Endothelial cell of umbilical vein (primary cell): Measurements from ENCODE around the gene CCNYL1. TPM values are rescaled to one million over a fixed set of nuclear protein-coding genes. Genes with fewer than 3 reads are reported as not detected.

Source experiments
- BruUV-seq: library from RNA; stranded (reverse); fragments of 400-500 nt; replicated peaks from 2 replicates; lab custom pipeline; 2021; lab: Mats Ljungman, UMichigan
- CTCF ChIA-PET: fragments of 300-600, 350-600 bp; sonication (Branson Sonifier 250); formaldehyde crosslinking; loops from one replicate; lab custom pipeline; 2021; ENCODE audit warnings: antibody characterized with exemption, inconsistent platforms; lab: Charles Lee
- POLR2A ChIA-PET: fragments of 300-600, 350-600 bp; sonication (Branson Sonifier 250); formaldehyde crosslinking; loops from one replicate; lab custom pipeline; 2021; ENCODE audit warnings: antibody characterized with exemption, inconsistent platforms; lab: Charles Lee
- DNase-seq: peaks from one replicate; pipeline ENCODE4 v3.0.0-alpha.2; 2011; ENCODE audit warnings: low read depth, low spot score
- FAIRE-seq: peaks from 2 replicates; lab custom pipeline; 2011; peaks lifted over from hg19 to GRCh38; lab: Jason Lieb, UNC
- H2AFZ ChIP-seq: 2 replicates; pipeline ENCODE4 v1.6.0; 2012; ENCODE audit warnings: low read depth, low read length, control low read depth, inconsistent platforms
- H3K27ac ChIP-seq: 2 replicates; pipeline ENCODE4 v1.5.1; 2011; ENCODE audit warnings: low read depth, mild to moderate bottlenecking, control low read depth, low read length, moderate library complexity; ENCODE audit not compliant: insufficient read depth
- H3K27me3 ChIP-seq, 2 experiments: 2 replicates each; pipeline versions ENCODE4 v1.6.0 to v1.6.1; 2011; ENCODE audit warnings: low read length in 2 of 2, mixed read lengths in 1 of 2; ENCODE audit not compliant: control insufficient read depth in 2 of 2, insufficient read depth in 2 of 2
- H3K36me3 ChIP-seq, 2 experiments: 2 replicates in 1 of 2; 3 replicates in 1 of 2; pipeline ENCODE4 v1.5.1; 2011; ENCODE audit warnings: low read length in 2 of 2, mild to moderate bottlenecking in 1 of 2, moderate library complexity in 1 of 2; ENCODE audit not compliant: control insufficient read depth in 2 of 2, insufficient read depth in 2 of 2; ENCODE audit errors: extremely low read depth in 1 of 2
- H3K4me1 ChIP-seq: 3 replicates; pipeline ENCODE4 v1.5.1; 2011; ENCODE audit warnings: mild to moderate bottlenecking, low read length; ENCODE audit not compliant: control insufficient read depth, insufficient read depth; ENCODE audit errors: extremely low read depth
- H3K4me2 ChIP-seq: 2 replicates; pipeline ENCODE4 v1.6.1; 2011; ENCODE audit warnings: low read length, control low read depth, mixed read lengths; ENCODE audit not compliant: insufficient read depth
- H3K4me3 ChIP-seq, 3 experiments: fragments of 200-600 bp in 1 of 3; sonication (generic), shearing (Covaris generic) in 1 of 3; replicated peaks in 1 of 3; 2 replicates each; pipeline ENCODE4 v1.5.1; 2011 to 2016; ENCODE audit warnings: control low read depth in 3 of 3, low read length in 3 of 3, mild to moderate bottlenecking in 2 of 3, inconsistent platforms in 1 of 3, low read depth in 1 of 3, moderate library complexity in 1 of 3; ENCODE audit not compliant: insufficient read depth in 1 of 3
- H3K79me2 ChIP-seq: 2 replicates; pipeline ENCODE4 v1.6.0; 2012; ENCODE audit warnings: low read length, inconsistent platforms; ENCODE audit not compliant: control insufficient read depth, insufficient read depth
- H3K9ac ChIP-seq: replicated peaks from 2 replicates; pipeline ENCODE3; 2011; ENCODE audit warnings: low read length, control low read depth; ENCODE audit not compliant: insufficient read depth; ENCODE audit errors: extremely low read depth
- H3K9me1 ChIP-seq: replicated peaks from 3 replicates; pipeline ENCODE4 v1.6.0; 2011; ENCODE audit warnings: mild to moderate bottlenecking, low read length; ENCODE audit not compliant: control insufficient read depth, insufficient read depth; ENCODE audit errors: extremely low read depth
- H3K9me3 ChIP-seq: replicated peaks from 2 replicates; pipeline ENCODE4 v1.5.1; 2012; ENCODE audit warnings: low read length, inconsistent platforms; ENCODE audit not compliant: control insufficient read depth, insufficient read depth
- H4K20me1 ChIP-seq: replicated peaks from 2 replicates; pipeline ENCODE3; 2011; ENCODE audit warnings: mild to moderate bottlenecking, low read length; ENCODE audit not compliant: control insufficient read depth, insufficient read depth; ENCODE audit errors: extremely low read depth
- CTCF ChIP-seq, 2 donors: IDR thresholded peaks; 1 replicate in 1 of 2; 2 replicates in 1 of 2; pipeline ENCODE4 v1.5.1; 2011; ENCODE audit warnings: low read length in 2 of 2, mild to moderate bottlenecking in 2 of 2, moderate library complexity in 2 of 2, control low read depth in 1 of 2, inconsistent platforms in 1 of 2, low read depth in 1 of 2; ENCODE audit not compliant: insufficient read depth in 1 of 2; ENCODE audit errors: extremely low read depth in 1 of 2
- EZH2 ChIP-seq: IDR thresholded peaks from 2 replicates; pipeline ENCODE4 v1.6.1; 2012; ENCODE audit warnings: borderline replicate concordance, low read depth, mild to moderate bottlenecking, moderate library complexity, low read length, inconsistent platforms; ENCODE audit not compliant: severe bottlenecking
- FOS ChIP-seq: IDR thresholded peaks from 2 replicates; pipeline ENCODE4 v1.6.1; 2011; ENCODE audit warnings: mild to moderate bottlenecking, low read length, moderate library complexity, borderline replicate concordance; ENCODE audit not compliant: insufficient read depth
- GATA2 ChIP-seq: IDR thresholded peaks from 2 replicates; pipeline ENCODE4 v1.7.0; 2011; ENCODE audit warnings: low read depth, mild to moderate bottlenecking, moderate library complexity, mixed read lengths, low read length; ENCODE audit not compliant: insufficient read length, insufficient read depth
- JUN ChIP-seq: IDR thresholded peaks from 2 replicates; pipeline ENCODE4 v1.6.1; 2011; ENCODE audit warnings: borderline replicate concordance, low read depth; ENCODE audit not compliant: insufficient read length, insufficient read depth
- MAX ChIP-seq: IDR thresholded peaks from 2 replicates; pipeline ENCODE4 v1.6.1; 2011; ENCODE audit not compliant: insufficient read depth, insufficient read length
- MYC ChIP-seq: IDR thresholded peaks from one replicate; pipeline ENCODE4 v1.6.1; 2011; ENCODE audit warnings: mild to moderate bottlenecking, low read depth, low read length
- POLR2A ChIP-seq: IDR thresholded peaks from 2 replicates; pipeline ENCODE4 v1.6.1; 2012; ENCODE audit warnings: low read depth, mild to moderate bottlenecking, control low read depth, low read length
- POLR2AphosphoS5 ChIP-seq: IDR thresholded peaks from 2 replicates; pipeline ENCODE4 v1.6.1; 2012; ENCODE audit warnings: low read depth, mild to moderate bottlenecking, control low read depth, low read length, moderate library complexity; ENCODE audit not compliant: insufficient read depth
- dilution Hi-C: fragments of 300-500 bp; cut with MboI; formaldehyde crosslinking; loops from one replicate; pipeline ENCODE4 v1.15.0; 2019; ENCODE audit warnings: low sequenced_read_pairs; ENCODE audit not compliant: extremely low pct_ligation_motif_present
- intact Hi-C: fragments of 100-400 bp; cut with micrococcal nuclease; formaldehyde crosslinking; loops from one replicate; pipeline ENCODE4 v1.10.0; 2022
- polyA plus RNA-seq, 4 experiments: library from polyadenylated mRNA; depleted of rRNA in 3 of 4; stranded (reverse) in 3 of 4; unstranded in 1 of 4; fragments of >200 nt; gene quantifications; 2 replicates each; pipeline versions ENCODE4 v1.2.1 to v1.2.3, GENCODE V29; 2011 to 2012; ENCODE audit warnings: missing spikeins in 1 of 4
- total RNA-seq: library from RNA; stranded (reverse); gene quantifications from 2 replicates; pipeline ENCODE4 v1.2.3, GENCODE V29; 2021

Gene CCNYL1
- total and polyA plus RNA-seq, 2 donors (not counting 3 experiments of a cell fraction or from before 2014, with no cell fraction given), result 15.2 to 49.3 TPM

GRCh38 chr2:207733597-207734240, 22.3 kb downstream of the CCNYL1 start:
- no peak overlapping the region for H3K4me3 ChIP-seq
- no peak overlapping the region for H3K27ac ChIP-seq
- no peak overlapping the region for H3K9ac ChIP-seq
- H3K27me3 ChIP-seq, result no peaks in the 10 kb centered on the region
- peaks cover 1 to 6% of the 10 kb centered on the region in 2 experiments for H3K36me3 ChIP-seq
- H3K4me2 ChIP-seq, result no peak overlapping the region
- H3K9me3 ChIP-seq, result no peaks in the 10 kb centered on the region
- ChIA-PET CTCF (interaction anchor here (0.5 to 5.9 kb wide), 14 partner anchors 8 to 933 kb away, joined by 3 to 45 read pairs (median 4); partner anchors contain the start of genes CCNYL1 and METTL21A), POLR2A (no interaction called here)
- H4K20me1 ChIP-seq, result no peaks in the 10 kb centered on the region
- intact Hi-C loops (loop anchor here (1.0 to 2.0 kb wide), 2 partner anchors 41 to 106 kb away; no protein-coding TSS in a partner anchor), dilution Hi-C loops (no loop called here)
- H3K9me1 ChIP-seq, result no peaks in the 10 kb centered on the region
- TF ChIP-seq JUN (no peak), GATA2 (no peak), POLR2A (no peak), EZH2 (no peak)
- DNase-seq, result no peak
- no peak overlapping the region for H2AFZ ChIP-seq
- no peak for FAIRE-seq
- no peaks in the 10 kb centered on the region for H3K4me1 ChIP-seq
- no peaks in the 10 kb centered on the region for H3K79me2 ChIP-seq
- no TSS peak for BruUV-seq

- Histone ChIP-seq H3K9ac (no peak overlapping the region), H4K20me1 (no peaks in the 10 kb centered on the region), H3K27ac (no peak overlapping the region), H2AFZ (no peak overlapping the region), H3K9me3 (no peaks in the 10 kb centered on the region), H3K36me3 (peaks cover 1 to 6% of the 10 kb centered on the region in 2 experiments), H3K4me1 (no peaks in the 10 kb centered on the region), H3K79me2 (no peaks in the 10 kb centered on the region), H3K27me3 (no peaks in the 10 kb centered on the region), H3K4me3 (no peak overlapping the region), H3K9me1 (no peaks in the 10 kb centered on the region), H3K4me2 (no peak overlapping the region)
- TF ChIP-seq EZH2 (no peak), GATA2 (no peak), POLR2A (no peak), JUN (no peak), MAX (no peak), POLR2AphosphoS5 (no peak), FOS (no peak), CTCF (IDR thresholded peaks at IDR 0.05; ENCODE audit: extremely low read depth in 1 of 2, insufficient read depth in 1 of 2, low read depth in 1 of 2, low read length in 2 of 2) (peak; percentile 15 to 57), MYC (no peak)
- CTCF ChIA-PET, result interaction anchor here (0.5 to 5.9 kb wide), 14 partner anchors 9 to 934 kb away, joined by 3 to 45 read pairs (median 4); partner anchors contain the start of genes CCNYL1 and METTL21A
- POLR2A ChIA-PET, result no interaction called here
- intact Hi-C loops, result loop anchor here (1.0 to 2.0 kb wide), 2 partner anchors 41 to 107 kb away; no protein-coding TSS in a partner anchor
- dilution Hi-C loops, result no loop called here
- peak; percentile 54 for DNase-seq
- no peak for FAIRE-seq
- no TSS peak for BruUV-seq
These were observed 22.8 kb downstream of the CCNYL1 start for GRCh38 chr2:207734264-207734635.
